Renal cortex interstitium (tissue), 11 donors: ENCODE results near the gene CHDH. TPM values are rescaled to one million over a fixed set of nuclear protein-coding genes. Genes with fewer than 3 reads are reported as not detected.

Experiments used
- DNase-seq, 11 donors: peaks; one replicate each; pipeline ENCODE4 v3.0.0-alpha.2; 2013; ENCODE audit warnings: low read depth in 9 of 11, low spot score in 4 of 11; ENCODE audit errors: extremely low read depth in 1 of 11
- polyA plus RNA-seq, 3 donors: library from polyadenylated mRNA; unstranded; fragments of 120-200 nt; gene quantifications; one replicate each; pipeline ENCODE4 v1.2.1, GENCODE V29; 2013; ENCODE audit not compliant: insufficient read length in 3 of 3

CHDH gene
- polyA plus RNA-seq, 3 donors, result 8.5 to 9.2 (median 8.7) TPM

DNA sequence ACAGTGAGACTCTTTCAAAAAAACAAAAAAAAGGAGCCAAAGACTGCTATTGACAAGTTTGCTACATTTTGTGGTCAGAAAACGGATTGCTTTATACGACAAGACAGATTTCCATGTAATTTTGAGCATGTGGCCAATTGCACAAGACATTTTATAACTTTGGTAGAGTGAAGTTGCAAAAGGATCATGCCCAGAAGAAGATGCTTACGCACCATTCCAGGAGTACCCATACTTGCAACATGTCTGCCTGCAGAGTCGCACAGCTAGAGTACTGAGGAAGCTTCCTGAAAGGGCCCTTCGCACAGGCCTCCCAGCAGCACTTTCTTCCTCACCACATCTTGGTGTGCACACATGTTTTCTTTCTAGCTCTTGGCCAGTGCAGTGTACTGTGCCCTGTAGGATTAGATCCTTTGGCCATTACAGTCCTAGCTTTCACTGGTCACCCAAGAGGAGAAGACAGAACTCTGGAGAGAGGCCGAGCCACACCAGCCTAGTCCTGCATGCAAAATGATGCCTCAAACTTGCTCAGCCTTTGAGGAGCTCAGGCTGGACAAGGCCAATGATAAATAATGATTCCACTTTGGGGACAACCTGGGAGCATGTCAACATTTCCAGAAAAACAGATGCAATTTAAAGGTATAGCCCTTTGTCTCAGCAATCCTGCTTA lies 11.7 kb downstream of the CHDH start:
- no peak for DNase-seq

DNA sequence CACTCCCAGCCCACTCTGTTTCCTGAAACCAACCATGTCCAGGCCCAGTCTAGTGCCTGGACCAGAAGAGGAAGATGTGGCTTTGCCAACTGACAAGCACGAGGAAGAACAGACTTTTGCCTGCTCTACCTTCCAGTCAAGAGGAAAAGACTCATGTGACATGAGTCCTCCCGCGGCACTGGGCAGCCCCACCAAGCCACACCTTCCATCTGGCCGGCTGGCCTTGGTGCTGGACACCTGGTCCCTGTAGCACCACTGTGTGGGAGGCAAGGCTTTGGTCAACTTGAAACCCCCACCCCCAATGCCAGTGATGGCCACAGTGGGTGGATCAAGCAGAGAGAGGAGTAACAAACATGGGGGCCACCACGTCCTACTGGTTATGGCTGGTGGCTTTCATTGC lies 12.5 kb downstream of the CHDH start:
- no peak for DNase-seq

DNA sequence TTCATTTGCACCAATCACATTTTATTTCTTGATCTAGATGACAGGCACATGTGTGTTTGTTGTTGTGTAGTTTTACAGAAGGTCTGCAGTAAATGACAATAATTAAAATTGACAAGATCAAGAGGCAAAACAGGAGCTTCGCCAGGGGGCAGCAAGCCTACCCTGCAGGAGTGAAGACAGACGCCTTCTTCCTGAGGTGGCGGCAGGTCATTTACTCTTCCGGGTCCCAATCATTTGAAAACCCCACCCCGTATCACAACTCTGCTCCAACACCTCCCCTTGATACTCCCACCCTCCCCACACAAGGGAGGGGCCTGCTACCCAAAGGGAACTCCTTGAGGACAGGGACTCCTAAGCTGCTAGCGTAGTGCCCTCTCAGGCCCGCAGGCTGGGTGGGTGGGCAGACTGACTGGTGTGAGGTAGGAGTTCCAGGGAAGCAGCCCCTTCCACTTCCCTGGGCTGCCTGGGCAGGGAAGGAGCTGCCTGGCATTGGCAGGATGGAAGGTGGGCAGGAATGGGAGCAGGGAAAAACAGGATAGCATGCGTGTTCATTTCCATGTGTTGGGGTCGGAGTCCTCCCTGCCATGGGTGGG lies 13.1 kb downstream of the CHDH start:
- DNase-seq, result no peak

- DNase-seq, result no peak
Observed at GRCh38 chr3:53830944-53831343, 15.3 kb downstream of the CHDH start.

GRCh38 chr3:53829605-53830004 lies 16.6 kb downstream of the CHDH start:
- no peak for DNase-seq

- DNase-seq, result no peak
Observed at GRCh38 chr3:53828581-53828980, 17.6 kb downstream of the CHDH start.

- no peak for DNase-seq
Observed at GRCh38 chr3:53826048-53826447, 20.2 kb downstream of the CHDH start.

- DNase-seq, result no peak
Observed at GRCh38 chr3:53824795-53825194, 21.4 kb downstream of the CHDH start.

- DNase-seq, result no peak
Observed at GRCh38 chr3:53823956-53824657, 22.1 kb downstream of the CHDH start.

- no peak for DNase-seq
Observed at GRCh38 chr3:53823026-53823955, 22.9 kb downstream of the CHDH start.

GRCh38 chr3:53822331-53822741 lies 23.9 kb downstream of the CHDH start:
- DNase-seq, result no peak

GRCh38 chr3:53821631-53822121 lies 24.5 kb downstream of the CHDH start:
- no peak for DNase-seq

DNA sequence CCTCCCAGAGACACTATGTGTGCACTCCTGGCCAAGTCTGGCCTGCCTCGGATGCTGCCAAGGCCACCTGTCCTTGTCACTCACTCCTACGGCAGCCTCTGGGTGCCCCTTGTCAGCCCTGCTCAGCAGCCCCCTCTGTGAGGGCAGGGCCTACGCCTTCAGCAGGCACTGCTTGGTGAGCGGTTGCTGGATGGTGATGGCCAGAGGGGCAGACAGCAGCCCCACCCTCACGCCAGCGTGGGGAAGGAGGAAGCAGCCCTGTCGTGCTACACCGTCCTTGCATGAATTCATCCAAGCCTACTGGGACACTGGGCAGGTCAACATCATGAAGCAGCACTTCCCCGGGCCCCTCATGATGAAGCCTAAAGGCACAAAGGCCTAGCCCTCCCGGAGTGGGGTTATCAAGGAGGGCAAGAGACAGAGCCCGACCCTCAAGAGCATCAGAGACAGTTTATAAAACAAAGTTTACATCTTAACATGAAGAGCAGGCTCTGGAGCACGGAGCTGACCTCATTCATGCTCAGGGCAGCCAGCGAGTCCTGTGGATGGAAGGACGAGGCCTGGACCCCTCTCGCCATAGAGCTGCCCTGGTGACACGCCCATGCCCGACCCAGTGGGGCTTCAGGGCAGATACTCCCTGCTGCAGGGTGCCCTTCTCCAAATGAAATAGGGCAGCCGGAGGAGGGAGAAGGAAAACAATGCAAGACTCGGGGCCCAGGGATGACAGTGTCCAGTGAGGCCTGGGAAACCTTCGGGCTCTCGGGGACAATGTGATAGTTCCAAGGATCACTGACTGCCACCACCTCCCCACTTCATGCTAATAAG lies 25.3 kb downstream of the CHDH start:
- no peak for DNase-seq

DNA sequence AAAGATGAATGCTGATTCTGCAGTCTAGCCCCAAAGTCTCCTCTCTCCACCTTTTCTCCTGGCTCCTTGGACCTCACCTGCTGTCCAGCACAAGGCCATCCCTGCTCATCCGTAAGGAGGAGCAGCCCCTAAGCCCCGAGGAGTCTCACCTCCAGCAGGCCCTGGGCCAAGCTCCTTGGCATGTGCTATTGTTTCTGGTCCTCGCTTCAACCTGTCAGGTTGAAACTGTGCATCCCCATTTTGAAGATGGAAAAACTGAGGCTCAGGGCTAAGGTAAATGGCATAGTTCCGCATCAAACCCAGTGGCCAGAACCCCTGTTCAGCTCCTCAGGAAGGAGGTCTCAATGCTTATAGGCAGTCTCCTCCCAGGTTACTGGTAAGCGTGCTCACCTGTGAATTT lies 26.1 kb downstream of the CHDH start:
- no peak for DNase-seq

- DNase-seq, result no peak
Observed at GRCh38 chr3:53819163-53819868, 26.9 kb downstream of the CHDH start.

GRCh38 chr3:53818221-53819162 lies 27.7 kb downstream of the CHDH start:
- DNase-seq, result no peak

GRCh38 chr3:53817809-53818208 lies 28.4 kb downstream of the CHDH start:
- DNase-seq, result no peak
